Superior temporal gyrus (tissue), 1 donor: Measurements from ENCODE around the gene ARHGAP35.
A peak's percentile ranks its signal among the peaks of the same experiment; 100 is the strongest.
"Not testable (repeated sequence)": the region's sequence is repeated elsewhere in the genome, so short reads cannot be mapped to it uniquely, and the experiment has no call there.

Source experiments
- DNase-seq: peaks from one replicate; pipeline ENCODE4 v3.0.0-alpha.2; 2016; ENCODE audit errors: extremely low spot score

The ARHGAP35 gene

GRCh38 chr19:46868025-46868802 is 7.4 kb downstream of the ARHGAP35 start:
- DNase-seq = no peak

DNA sequence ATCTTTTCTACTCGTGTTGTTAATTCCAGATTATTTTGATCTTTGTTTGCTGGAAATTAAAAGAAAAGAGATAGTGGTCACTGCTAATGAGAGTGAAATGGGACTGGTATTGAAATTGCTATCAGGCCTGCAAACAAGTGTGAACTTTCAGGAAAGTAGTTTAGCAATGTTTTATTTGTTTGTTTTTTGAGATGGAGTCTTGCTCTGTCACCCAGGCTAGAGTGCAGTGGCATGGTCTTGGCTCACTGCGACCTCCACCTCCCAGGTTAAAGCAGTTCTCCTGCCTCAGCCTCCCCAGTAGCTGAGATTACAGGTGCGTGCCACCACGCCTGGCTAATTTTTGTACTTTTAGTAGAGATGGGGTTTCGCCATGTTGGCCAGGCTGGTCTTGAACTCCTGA is 10.4 kb downstream of the ARHGAP35 start:
- not testable (repeated sequence) for DNase-seq

GRCh38 chr19:46872967-46873366 is 12.2 kb downstream of the ARHGAP35 start:
- no peak for DNase-seq

- no peak for DNase-seq
Observed at GRCh38 chr19:46875234-46875633, 14.4 kb downstream of the ARHGAP35 start.

DNA sequence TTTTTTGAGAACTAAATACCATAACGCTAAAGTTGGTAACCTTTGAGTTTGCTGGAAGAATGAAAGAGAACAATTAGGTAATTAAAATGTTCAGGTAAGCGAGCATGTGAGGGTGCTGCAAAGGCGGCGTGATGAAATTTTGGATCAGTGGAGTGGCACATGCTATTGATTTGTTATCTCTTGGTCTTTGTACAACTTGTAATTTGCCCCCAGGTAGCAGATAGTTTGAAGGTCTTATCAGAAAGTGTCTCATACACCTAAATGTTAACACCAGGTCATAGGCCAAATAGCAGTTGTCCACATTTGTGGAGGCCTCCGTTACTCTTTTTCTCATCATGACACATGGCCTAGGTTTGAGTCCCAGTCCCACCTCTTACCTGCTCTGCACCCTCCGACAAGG is 14.9 kb downstream of the ARHGAP35 start:
- DNase-seq = no peak

- no peak for DNase-seq
Observed at GRCh38 chr19:46878613-46879375, 18.0 kb downstream of the ARHGAP35 start.

DNA sequence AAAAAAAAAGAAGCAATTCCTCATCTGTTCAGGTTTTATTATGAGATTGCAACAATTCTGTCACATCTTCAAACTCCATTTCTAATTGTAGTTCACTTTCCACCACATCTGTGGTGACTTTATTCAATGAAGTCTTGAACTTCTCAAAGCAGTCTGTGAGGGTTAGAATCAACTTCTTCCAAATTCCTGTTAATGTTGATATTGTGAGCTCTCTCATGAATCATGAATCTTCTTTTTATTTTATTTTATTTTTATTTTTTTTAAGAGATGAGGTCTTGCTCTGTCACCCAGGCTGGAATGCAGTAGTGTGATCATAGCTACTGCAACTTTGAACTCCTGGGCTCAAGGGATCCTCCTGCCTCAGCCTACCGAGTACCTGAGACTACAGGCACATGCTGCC is 19.6 kb downstream of the ARHGAP35 start:
- no peak for DNase-seq

GRCh38 chr19:46881092-46881491 is 20.3 kb downstream of the ARHGAP35 start:
- no peak for DNase-seq

DNA sequence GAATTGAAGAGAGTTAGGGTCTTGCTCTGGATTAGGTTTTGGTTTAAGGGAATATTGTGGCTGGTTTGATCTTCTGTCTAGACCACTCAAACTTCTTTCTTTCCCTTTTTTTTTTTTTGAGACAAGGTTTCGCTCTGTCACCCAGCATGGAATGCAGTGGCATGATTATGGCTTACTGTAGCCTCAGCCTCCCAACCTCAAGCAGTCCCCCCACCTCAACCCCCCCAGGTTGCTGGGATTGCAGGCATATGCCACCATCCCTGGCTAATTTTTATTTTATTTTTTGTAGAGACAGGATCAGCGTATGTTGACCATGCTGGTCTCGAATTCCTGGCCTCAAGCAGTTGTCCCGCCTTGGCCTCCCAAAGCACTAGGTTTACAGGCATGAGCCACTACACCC is 21.2 kb downstream of the ARHGAP35 start:
- no peak for DNase-seq

DNA sequence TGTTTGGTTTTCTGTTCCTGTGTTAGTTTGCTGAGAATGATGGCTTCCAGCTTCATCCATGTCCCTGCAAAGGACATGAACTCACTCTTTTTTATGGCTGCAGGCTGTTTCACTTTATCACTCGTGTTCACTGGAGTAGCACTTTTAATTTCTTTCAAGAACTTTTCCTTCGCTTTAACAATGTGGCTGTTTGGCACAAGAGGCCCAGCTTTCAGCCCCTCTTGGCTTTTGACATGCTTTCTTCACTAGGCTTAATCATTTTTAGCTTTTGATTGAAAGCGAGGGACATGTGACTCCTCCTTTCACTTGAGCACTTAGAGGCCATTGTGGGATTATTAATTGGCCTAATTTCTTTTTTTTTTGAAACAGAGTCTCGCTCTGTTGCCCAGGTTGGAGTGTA is 22.0 kb downstream of the ARHGAP35 start:
- not testable (repeated sequence) for DNase-seq

DNA sequence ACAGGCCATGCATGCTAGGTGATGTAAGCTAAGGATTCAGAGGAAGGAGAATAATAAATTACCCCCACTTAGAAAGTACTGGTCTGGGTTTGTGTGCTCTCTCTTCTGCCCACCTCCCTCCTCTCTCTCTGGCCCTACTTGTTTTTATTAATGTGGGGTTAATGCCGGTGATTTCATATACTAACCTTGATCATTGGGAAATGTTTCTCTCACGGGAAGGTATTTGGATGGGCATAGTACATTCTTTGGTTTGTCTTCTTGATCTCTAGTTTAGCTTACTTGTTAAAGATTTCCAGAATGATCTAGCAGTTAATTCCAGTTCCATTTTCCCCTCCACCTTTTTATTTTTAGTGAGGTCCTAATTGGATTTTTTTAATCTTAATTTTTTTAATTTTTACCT is 24.6 kb downstream of the ARHGAP35 start:
- DNase-seq = no peak

- no peak for DNase-seq
Observed at GRCh38 chr19:46886546-46887239, 25.9 kb downstream of the ARHGAP35 start.

DNA sequence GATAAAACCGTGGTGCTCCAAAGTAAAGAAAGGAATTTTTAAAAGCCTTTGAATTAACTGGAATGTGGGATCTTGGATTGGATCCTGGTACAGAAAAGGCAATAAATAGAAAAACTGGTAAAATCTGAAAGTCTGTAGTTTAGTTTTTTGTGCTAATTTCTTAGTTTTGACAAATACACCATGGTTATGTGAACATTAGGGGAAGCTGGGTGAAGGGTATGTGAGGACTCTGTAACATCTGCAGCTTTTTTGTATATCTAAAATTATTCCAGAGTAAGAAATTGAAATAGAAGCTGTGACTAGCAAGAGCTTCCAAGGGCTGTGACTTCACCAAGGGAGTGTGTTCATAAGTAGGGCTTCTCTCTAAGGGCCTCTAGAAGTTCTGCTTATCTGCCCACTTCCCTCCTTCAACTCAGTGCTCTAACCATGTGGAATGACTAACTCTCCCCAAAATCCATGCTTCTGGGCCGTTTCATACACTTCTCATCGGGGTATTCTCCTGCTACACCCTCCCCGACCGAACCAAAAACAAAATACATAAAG is 26.5 kb downstream of the ARHGAP35 start:
- no peak for DNase-seq

DNA sequence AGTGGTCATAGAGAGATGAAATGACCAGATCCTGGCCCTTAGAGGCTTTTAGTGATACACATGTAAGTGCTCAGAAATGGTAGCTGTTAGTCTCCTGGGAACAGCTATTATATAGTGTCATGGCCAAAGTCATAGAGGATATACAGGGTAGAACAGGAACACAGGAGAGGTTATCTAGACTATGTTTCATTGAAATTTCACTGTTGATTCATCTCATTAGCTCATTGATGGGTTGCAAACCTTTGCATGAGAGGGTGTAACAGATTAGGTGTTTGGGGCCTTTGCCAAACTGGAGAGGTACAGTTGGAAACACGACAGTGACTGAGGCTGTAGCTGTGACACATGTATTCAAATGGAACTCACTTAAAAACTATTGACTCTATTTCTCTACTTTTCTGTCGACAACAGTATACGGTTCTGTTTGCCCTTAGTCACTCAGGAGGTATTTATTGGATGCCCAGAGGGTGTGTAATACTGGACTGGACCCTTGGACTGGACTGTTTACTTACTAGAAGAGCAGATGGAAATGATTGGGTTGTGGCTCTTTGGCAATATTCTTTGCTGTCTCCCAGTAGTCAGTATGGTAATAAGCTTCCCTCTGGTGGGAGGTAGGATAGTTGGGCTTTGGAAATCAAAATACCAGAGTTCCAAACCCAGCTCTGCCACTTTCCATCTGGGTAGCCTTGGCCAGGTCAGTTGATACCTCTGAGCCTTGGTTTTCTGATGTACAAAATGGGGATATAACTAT is 29.8 kb downstream of the ARHGAP35 start:
- DNase-seq = no peak

DNA sequence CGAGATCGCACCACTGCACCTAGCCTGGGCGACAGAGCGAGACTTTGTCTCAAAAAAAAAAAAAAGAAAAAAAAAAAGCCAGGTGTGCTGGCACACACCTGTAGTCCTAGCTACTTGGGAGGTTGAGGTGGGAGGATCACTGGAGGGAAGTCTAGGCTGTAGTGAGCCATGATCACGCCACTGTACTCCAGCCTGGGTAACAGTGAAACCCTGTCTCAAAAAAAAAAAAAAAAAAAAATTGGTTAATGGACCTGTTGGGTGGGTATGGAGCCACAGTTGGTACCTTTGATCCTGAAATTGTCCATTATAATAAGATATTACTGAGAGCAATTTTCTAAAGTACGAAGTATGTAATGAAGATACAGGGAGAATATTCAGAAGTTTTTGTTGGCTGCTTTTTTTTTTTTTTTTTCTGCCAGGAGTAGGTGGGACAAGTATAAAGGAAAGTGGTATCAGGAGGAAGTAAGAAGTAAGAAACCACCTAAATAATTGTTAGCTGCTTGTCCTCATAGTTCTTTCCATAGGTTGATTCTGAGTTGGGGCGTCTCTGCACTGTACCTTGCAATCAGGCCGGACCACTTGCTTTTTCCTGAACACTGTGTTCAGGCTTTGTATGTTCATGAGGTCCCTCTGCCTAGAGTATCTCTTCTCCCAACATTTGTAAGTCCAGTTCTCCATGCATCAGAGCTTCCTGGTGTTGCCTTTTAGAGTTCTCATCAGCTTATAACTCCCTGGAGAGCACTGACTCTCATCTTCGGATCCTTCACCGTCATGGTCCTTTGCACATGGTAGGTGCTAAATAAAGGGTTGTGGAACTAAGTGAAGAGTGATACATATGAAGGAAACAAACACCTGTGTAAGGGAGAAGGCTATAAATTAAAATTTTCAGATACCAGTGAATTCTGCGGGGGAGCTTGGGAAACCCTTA is 31.7 kb downstream of the ARHGAP35 start:
- DNase-seq = no peak

GRCh38 chr19:46896076-46896794 is 35.4 kb downstream of the ARHGAP35 start:
- no peak for DNase-seq

GRCh38 chr19:46898731-46899130 is 37.9 kb downstream of the ARHGAP35 start:
- peak; percentile 79 for DNase-seq

- no peak for DNase-seq
Observed at GRCh38 chr19:46900341-46900740, 39.5 kb downstream of the ARHGAP35 start.

DNA sequence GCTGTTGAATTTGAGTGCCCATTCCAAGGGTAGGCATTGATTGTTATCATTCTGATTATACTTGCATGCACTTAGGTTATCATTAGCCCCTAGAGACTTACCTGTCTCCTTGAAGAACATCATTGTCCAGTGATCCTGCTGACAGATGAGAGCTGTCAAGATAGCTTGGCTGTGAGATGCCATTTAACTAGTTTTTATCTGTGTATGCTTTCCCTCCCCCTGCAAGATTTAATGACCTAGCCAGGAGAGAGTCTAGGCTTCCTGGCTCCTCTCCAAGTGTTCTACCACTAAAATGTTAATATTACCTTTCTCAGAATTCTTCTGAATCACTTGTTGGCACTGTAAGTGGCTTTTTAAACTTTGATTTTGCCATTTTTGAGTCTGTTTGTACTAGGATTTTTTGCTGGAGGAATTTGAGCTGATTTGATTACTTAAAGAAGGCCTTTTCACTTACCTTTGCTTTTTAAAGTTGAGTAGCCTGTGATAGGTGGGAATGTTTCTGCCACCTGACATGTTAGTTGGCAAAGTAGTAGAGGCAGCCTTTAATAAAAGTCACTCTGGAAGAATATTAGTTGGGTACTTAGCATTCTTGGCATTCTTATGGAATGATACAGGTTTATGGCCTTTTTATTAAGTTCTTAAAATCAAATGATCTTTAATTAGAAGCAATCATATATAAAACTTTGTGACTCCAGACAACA is 41.1 kb downstream of the ARHGAP35 start:
- no peak for DNase-seq
